Activated T-cell treated with anti-CD3 and anti-CD28 coated beads, Interleukin-2, amount 50 U/mL, for 1 hour (primary cell): ENCODE measurements around the gene KRTAP4-5.
"Not testable (repeated sequence)": the region's sequence is repeated elsewhere in the genome, so short reads cannot be mapped to it uniquely, and the experiment has no call there.

Source experiments
- DNase-seq: peaks from one replicate; pipeline ENCODE4 v3.0.0-alpha.2; 2020

The KRTAP4-5 gene

DNA sequence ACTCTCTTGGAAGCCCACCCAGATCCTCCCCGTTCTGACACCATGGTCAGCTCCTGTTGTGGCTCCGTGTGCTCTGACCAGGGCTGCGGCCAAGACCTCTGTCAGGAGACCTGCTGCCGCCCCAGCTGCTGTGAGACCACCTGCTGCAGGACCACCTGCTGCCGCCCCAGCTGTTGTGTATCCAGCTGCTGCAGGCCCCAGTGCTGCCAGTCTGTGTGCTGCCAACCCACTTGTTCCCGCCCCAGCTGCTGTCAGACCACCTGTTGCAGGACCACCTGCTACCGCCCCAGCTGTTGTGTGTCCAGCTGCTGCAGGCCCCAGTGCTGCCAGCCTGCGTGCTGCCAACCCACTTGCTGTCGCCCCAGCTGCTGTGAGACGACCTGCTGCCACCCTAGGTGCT is 44.3 kb downstream of the KRTAP4-5 start, which contains the start of gene KRTAP4-9:
TSS of gene KRTAP4-9 (plus strand) at position 43 of the 400 bp plus-strand sequence. CDS start at position 43, 0 bp downstream.
- DNase-seq = not testable (repeated sequence)

DNA sequence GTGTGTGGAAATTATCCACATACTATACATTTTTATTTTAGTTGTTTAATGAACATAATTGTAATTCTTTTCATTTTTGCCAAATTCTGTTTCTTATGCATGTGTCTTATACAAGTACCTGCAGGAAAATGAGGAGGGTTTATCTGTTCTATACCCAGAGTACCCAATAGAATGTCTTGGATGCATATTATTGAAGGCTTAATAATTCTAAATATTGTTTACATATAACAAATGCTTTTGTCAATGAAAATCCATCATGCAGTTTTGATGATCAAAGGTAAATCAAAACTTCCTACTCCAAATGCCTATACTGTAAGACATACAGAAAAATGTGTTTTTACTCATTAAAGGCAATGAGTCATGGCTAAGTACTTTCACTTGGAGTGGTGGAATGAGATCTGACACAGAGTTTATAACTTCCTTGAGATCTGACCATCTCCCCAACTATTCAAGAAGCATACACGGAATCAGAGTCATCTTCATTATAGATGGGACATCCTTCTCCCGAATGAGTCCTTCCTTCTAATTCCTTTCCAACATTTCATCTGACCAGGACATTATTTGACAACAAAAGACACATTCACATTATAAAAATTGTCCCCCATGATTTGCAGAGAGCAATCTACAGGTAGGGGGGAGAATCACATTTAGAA is 45.1 kb downstream of the KRTAP4-5 start:
- DNase-seq = not testable (repeated sequence)

DNA sequence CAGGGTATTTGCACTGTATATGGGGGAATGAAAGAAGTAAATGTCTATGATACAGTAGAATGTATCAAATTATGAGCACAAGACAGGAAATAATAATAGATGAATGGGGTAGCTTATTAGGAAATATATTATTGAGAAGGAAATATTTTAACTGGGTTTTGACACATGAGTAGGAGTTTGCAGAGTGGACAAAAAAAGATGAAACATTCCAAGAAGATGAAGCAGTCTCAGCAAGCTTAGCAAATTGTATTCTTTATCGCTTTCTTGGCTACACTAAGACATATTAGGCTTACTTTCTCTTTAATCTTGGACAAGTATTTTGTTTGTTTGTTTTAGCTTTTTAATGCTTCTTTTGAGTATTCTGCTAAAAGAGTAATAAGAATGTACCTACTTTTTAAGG is 45.7 kb downstream of the KRTAP4-5 start:
- DNase-seq = no peak

DNA sequence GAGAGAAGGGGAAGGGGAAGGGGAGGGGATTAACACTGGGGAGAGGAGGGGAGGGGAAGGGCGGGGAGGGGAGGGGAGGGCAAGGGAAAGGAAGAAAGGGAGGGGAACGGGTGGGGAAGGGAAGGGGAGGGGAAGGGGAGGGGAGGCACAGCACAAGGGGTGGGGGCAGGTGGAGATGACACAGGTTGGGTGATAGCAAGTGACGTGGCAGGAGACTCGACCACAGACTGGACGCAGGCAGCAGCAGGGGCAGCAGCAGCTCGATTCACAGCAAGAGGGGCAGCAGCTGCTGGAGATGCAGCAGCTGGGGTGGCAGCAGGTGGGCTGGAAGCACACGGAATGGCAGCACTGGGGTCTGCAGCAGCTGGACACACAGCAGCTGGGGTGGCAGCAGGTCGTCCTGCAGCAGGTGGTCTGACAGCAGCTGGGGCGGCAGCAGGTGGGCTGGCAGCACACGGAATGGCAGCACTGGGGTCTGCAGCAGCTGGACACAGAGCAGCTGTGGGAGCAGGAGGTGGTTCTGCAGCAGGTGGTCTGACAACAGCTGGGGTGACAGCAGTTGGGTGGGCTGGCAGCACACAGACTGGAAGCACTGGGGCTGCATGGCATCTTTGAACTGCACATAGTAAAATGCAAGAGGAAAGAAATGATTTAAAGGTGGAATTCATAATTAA is 47.9 kb downstream of the KRTAP4-5 start, which contains the start of gene KRTAP4-16:
TSS of gene KRTAP4-16 (minus strand) at position 624 of the 674 bp plus-strand sequence. CDS start at position 624, 0 bp downstream.
- DNase-seq = no peak

DNA sequence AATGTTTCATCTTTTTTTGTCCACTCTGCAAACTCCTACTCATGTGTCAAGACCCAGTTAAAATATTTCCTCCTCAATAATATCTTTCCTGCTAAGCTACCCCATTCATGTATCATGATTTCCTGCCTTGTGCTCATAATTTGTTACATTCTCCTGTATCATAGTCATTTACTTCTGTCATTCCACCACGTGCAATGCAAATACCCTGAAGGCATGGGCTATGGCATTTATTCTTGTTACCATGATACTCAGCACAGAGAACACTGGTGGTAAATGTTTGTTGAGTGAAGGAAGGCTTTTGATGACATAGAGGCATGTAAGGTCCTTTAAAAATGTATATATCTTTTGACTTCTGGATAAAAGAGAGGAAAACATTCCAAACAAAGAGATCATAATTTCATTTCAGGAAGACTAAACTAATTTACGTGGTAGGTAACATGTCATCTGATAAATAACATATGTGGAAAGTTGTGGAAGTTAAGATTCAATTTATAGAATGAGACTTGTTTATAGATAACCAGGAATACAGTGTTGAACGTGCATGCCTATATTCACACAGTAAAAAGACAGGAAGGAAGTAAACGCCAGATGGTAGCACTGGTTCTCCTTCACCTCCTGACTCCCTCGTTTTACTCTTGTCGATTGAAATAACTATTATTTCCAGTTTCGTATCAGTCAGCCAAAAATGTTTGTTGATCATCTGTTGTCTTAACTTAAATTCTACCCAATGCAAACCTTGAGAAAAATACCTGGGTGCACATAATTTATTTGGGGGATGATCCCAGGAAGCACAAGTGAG is 49.7 kb downstream of the KRTAP4-5 start:
- DNase-seq = not testable (repeated sequence)
